Hepatic stellate cell (primary cell): Measurements from ENCODE around the gene LTBP2.

Experiments
- DNase-seq: peaks from one replicate; pipeline ENCODE4 v3.0.0; 2011; ENCODE audit warnings: low spot score

LTBP2 gene

DNA sequence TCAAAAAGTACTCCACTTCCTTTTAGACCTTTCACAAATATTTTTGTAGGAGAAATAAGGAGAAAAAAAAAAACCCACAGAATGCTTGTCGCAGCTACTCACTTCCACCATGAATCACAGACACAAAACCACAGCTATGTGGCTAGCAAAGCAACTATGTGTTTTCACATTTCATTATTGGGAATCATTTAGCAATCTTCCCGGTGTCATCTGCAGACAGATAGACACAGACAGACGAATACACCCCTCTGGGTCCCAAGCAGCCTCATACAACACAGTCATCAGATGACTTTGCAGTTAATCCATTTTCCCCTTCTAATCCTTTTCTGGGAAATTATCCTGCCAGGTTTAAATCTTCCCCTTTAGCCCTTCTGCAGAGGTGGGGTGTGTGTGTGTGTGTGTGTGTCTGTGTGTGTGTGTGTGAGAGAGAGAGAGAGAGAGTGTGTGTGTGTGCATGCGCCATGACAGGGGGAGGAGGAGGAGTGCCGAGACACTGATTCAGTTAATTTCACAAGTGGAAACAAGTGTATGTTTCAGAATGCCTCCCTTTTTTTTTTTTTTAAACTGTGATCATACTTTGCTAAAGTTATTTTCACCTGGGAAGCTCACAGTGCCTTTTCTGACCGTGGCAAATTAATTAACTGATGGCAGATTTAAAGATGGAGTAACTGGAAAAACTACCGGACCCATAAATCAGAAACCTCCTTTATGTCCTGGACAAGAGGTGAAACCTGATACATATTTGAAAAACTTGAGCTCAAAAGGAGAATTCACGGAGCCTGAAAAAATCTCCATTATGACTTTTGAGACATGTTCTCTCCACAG lies 39.9 kb downstream of the LTBP2 start:
- peak; percentile 85 for DNase-seq

DNA sequence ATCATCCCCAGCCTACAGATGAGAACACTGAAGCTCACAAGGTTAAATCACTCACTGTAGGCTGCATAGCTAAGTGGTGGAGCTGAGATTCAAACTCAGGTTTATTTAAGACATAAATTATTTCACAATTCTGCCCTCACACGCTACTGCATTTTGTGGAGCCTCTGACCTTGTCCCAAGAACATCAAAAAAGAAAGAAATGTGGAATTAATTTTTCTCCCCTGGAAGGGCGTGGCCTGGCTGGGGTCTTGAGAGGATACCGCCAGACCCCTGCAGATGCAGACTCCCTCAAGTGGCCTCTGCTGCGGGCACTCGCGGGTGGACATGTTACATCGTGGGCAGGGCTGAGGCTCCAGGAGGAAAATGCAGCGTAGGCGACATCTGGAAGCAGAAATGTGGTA lies 40.6 kb downstream of the LTBP2 start:
- no peak for DNase-seq

DNA sequence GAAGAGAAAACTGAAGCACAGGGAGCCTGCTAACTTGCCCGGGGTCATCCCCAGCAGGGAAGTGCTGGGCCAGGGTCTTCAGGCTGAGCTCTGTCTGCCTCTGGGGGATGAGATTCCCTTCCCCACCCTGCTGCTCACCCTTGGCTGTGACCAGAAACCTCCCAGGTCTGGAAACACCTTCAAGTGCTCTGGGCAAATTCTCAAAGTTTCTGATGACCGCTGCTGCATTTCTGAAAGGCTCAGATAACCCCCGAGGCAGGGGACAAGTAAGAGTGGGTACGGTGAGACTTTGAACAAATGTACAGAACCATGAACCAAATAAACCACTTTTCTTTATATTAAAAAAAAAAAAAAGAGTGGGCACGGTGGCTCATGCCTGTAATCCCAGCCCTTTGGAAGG lies 41.3 kb downstream of the LTBP2 start:
- no peak for DNase-seq

- no peak for DNase-seq
Measured at GRCh38 chr14:74569806-74570591, 42.0 kb downstream of the LTBP2 start.

DNA sequence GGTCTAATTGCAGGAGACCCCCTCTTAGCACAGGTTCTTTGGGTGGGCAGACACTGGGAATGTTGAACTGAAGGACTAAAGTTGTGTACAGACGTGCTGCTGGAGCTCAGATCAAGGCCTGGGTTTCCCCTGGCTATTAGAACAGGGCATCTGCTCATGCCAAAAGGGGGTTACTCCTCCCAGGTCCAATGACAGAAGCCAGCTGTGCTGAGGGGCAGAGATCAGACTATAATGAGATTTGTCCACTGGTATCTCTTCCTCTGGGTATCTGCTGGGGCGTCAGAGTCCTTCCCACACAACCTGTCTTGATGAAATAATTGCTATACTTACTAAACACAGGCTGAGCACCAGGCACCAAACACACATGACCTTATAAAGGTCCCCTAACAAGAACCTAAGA lies 42.6 kb downstream of the LTBP2 start:
- no peak for DNase-seq

- DNase-seq, result no peak
Measured at GRCh38 chr14:74568911-74569310, 43.1 kb downstream of the LTBP2 start.

DNA sequence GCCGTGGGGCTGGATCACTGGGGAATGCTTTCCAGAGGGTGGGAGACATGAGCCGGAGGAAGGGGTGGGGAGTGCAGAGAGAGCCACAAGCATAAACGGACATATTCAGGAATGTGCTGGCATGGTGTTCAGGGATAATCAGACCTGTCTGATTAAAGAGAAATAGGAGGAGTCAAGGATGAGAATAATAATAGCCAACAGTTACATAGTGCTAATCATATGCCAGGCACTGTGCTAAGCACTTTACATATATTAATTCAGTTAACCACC lies 43.7 kb downstream of the LTBP2 start:
- DNase-seq, result no peak

DNA sequence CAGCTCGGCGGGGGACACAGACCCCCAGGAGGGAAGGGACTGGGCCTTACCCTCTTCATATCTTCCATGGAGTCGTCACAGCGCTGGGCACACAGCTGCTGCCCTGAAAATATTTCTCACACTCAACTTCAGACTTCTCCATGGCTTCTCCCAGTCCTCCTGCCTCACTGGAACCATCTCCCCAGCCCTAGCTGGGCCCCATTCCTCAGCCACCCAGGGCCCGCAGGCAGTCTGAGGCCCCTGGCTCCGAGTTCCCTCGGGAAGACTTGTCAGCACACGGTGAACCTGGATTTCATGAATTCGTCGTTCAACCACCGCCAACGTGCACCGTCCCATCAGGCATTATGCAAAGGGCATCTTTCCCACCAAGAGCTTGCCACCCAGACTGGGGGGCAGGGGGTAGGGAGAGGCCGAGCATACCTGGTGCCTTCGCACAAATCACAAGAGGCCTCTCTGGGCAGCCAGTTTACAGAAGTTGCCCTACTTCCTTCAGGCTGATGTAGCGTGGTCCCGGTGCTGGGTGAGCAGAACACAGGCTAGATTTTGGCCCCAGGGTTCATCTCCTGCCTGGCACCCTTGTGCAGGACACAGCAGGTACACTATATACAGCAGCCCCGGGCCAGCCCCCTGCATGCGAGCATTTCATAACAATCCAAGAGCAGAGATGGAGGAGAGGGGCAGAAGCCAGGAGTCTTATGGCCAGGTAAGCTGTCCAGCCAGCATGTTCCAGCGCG lies 44.2 kb downstream of the LTBP2 start:
- DNase-seq, result no peak

DNA sequence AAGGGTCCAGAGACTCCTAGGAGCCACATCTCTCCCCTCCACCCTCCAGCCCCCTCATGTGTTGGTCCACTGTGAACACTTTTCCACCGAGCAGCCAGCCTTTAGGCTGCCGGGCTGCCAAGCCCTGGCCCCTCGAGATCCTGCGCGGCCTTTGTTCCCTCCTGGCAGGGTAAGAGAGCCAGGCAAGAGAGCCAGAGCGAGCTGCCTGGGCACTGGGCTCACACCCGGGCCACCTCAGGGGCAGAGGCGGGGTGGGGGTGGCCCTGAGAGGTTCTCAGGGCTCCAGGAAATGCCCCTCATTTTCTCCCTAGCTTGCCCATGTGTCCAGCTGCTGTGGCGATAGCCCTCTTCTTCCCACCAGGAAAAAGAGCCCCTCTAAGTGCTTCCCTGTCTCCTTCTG lies 44.8 kb downstream of the LTBP2 start:
- DNase-seq, result no peak

DNA sequence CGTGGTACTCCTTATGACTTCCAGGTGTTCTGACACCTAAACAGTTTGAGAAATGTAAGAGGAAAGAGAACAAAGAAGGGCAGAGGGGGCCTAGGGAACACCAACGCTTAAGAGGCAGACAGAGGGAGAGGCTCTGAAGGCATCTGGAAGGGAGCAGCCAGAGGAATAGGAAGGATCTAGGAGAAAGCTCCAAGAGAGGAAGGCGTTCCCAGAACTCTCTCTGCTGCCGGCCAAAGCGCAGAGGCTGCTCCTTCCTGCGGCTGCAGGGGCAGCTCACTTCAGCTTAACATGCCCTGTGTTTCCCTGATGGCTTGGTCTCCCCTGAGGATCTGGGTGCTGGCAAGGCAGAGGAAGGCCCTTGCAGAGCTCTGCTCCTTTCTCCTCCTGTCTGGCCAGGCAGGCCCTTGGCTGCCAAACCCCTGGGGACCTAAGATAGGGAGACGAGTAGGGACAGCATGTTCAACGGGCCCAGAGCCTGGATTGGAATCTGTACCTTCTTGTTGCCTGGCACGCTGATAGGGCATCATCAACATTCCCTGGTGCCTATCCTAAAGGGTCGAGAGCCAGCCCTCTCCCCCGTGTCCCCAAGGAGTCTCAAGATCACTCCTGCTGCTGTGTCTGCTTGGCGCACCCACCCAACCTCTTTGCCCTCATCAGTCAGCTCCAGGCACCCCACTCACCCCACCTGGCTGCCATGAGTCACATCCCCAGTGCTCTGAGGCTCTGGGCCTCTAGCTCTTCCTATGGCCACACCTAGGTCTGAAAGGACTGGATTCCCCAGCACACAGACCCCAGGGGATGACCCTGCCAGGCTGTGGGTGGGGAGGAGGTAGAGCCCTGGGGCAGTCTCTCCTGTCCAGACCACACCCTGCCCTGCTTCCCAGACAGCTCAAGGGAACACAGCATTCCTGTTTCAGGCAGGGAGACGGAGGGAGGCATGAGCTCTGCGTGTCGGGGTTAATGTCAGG lies 45.6 kb downstream of the LTBP2 start:
- no peak for DNase-seq

- no peak for DNase-seq
Measured at GRCh38 chr14:74563586-74564159, 48.4 kb downstream of the LTBP2 start.

GRCh38 chr14:74563233-74563585 lies 48.8 kb downstream of the LTBP2 start:
- DNase-seq, result no peak

GRCh38 chr14:74562515-74563232 lies 49.4 kb downstream of the LTBP2 start:
- DNase-seq, result no peak

DNA sequence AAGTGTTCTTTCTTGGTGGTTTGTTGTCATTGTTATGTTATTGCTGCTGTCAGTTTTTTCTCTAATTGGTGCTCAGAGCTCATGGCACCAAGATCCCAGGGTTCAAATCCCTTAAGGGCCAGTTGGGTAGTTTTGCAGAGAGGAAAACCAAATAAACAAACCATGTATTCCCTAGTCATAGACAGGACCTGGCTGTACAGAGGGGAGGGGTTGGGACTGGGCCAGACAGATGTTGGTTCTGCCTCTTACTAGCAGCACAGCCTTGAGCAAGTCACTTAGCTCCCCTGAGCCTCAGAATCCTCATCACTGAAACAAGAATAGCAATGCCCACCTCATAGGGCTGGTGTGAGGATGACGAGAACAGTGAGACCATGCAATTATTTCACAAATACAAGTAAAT lies 53.4 kb downstream of the LTBP2 start:
- no peak for DNase-seq

DNA sequence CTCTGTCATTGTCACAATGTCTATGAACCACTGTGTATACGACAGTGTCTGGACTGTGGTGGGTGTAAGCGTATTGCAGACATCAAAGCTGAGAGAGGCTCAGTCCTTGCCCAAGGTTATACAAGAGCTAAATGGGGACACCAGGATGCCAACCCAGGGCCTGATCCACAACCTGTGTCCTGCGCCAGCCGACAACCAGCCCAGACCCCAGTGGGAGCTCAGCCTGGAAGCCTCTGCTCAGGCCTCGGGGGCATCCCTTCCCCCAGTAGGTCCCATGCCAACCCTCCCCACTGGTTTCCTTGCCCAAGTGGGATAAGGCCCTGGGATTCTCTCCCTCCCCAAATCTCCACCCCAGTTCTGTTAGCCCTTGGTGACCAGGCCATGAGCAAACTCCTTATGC lies 54.3 kb downstream of the LTBP2 start:
- DNase-seq, result no peak

DNA sequence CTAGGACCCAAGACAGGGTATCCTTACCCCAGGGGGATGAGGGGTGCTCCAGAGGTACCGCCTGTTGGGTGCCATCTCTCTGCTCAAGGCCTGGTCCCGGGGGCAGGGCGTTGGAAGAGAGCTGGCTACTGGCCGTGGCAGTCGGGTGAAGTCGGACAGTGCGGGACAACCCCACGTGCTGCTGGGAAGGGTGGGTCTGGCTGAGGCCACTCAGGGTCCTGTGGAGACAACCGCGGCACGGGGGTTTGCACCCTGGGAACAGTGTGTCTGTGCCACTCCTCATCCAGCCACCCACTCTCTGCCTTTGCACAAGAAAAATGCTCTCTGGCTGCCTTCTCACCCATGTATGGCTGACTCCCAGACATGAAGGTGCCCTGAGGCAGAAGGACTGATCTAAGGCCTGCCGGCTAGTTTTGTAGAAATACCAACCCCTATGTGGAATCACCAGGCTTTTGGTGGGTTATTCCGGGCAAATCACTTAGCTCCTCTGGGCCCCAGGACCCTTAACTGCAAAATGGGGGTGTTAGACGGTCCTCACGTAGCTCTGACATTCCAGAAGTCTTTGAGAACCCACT lies 56.5 kb downstream of the LTBP2 start:
- no peak for DNase-seq

DNA sequence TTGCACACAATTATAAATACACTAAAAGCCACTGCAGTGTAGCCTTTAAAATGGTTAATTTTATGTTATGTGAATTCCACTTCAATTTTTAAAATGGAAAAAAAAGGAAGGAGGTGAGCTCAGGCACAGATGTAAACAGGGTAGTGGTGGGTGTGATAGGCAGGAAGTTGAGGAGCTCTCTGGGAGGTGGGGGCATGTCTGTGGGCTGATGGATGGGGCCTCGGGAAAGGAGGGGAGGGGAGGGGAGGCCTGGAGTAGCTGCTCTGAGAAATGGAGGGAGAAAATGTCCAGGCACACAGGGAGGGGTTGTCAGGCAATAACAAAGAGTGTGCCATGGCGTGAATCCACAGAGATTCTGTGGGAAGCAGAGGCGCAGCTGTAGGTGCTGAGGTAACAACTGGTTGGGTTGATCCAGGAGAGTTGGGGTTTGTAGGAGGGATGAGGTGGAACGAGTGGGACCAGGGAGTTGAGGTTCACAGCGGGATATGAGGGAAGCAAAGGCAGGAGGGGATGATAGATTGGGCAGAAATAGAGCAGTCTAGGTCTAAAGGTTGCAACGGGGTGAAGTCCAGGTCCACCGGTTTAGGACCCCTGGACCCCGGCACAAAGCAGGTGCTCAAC lies 57.2 kb downstream of the LTBP2 start:
- no peak for DNase-seq

DNA sequence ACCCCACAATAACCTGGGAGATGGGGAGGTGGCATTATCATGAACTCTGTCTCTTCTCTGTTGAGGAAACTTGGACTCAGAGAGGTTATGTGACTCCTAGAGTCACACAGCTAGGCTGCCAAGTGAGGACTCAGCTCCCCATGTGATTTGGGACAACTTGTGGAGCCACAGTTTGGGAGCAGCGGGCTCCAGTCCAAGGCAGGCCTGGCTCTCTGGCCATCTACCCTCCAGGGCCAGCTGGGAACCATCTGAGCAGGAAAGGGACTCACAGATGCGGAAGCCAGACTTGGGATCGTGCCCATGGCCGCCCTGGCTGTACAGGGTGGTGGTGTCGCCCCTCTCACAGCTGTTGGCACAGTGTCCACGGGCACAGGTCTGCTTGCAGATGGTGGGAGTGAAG lies 59.4 kb downstream of the LTBP2 start:
- peak; percentile 62 for DNase-seq

DNA sequence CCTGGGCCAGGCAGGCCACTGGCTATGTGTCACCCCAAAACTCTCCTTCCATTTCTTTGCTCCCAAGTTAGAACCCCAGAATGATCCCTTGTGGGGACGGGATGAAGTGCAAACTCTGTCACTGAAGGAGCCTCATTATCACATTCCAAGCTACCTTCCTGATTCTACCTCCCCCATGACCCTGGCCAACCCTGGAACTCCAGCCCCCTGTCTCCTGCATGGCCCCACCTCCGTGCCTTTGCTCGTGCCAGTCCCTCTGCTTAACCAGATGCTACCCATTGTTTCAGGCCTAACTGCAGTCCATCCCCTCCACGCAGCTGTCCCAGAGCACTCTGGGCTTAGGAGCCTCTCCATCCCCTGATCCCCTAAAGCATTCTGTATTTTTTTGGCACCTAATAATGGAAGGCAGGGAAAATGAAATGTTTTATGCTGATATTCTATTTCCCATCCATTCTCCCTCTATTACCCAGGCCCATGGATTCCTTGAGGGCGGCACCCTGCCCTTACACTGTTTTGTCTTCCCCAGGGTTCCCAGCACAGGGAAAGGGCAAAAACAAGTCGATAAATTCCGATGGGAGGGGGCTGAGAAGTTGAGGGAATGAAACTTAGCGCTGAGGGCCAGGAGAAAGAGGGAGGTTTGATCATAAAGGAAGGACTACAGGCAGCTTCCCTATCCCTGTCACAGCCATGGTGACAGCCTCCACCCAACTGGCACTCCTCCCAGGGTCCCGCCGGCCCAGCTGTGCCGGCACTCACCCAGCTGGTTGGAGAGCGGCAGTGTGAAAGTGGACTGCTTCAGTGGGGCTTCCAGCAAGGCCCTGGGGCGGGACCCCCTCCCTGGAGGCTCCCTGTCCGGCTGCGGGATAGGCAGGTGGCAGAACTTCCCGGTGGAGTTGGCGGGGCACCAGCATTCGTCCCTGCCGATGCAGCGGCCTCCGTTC lies 60.3 kb downstream of the LTBP2 start:
- DNase-seq, result no peak
